22Rv1 (cell line): ENCODE measurements around the gene ZNF398.

Experiments used
- CTCF ChIP-seq: fragments of 450-650 bp; IDR thresholded peaks from 2 replicates; pipeline ENCODE4 v1.5.1; 2017; ENCODE audit warnings: mild to moderate bottlenecking
- ZFX ChIP-seq: fragments of 450-650 bp; IDR thresholded peaks from 2 replicates; pipeline ENCODE4 v1.6.1; 2017; ENCODE audit warnings: antibody characterized with exemption, borderline replicate concordance

- TF ChIP-seq CTCF (no peak), ZFX (no peak)
Measured at GRCh38 chr7:149154056-149154455, 6.8 kb downstream of the ZNF398 start.
